Measurements from ENCODE around the gene FBP2.
"Not testable (repeated sequence)": the region's sequence is repeated elsewhere in the genome, so short reads cannot be mapped to it uniquely, and the experiment has no call there.

DNA sequence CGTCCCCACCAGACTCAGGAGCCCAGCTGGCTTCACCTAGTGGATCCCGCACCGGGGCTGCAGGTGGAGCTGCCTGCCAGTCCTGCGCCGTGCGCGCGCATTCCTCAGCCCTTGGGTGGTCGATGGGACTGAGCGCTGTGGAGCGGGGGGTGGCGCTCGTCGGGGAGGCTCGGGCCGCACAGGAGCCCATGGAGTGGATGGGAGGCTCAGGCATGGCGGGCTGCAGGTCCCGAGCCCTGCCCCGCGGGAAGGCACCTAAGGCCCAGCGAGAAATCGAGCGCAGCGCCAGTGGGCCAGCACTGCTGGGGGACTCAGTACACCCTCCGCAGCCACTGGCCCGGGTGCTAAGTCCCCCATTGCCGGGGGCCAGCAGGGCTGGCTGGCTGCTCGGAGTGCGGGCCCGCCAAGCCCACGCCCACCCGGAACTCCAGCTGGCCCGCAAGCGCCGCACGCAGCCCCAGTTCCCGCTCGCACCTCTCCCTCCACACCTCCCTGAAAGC lies 2.5 kb downstream of the FBP2 start:
- TF ChIP-seq, protein P1, sequence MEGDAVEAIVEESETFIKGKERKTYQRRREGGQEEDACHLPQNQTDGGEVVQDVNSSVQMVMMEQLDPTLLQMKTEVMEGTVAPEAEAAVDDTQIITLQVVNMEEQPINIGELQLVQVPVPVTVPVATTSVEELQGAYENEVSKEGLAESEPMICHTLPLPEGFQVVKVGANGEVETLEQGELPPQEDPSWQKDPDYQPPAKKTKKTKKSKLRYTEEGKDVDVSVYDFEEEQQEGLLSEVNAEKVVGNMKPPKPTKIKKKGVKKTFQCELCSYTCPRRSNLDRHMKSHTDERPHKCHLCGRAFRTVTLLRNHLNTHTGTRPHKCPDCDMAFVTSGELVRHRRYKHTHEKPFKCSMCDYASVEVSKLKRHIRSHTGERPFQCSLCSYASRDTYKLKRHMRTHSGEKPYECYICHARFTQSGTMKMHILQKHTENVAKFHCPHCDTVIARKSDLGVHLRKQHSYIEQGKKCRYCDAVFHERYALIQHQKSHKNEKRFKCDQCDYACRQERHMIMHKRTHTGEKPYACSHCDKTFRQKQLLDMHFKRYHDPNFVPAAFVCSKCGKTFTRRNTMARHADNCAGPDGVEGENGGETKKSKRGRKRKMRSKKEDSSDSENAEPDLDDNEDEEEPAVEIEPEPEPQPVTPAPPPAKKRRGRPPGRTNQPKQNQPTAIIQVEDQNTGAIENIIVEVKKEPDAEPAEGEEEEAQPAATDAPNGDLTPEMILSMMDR (conservative IDR thresholded peaks at IDR 0.05): not testable (repeated sequence)
- not testable (repeated sequence) for TF ChIP-seq ZFX (IDR thresholded peaks at IDR 0.05)

Data from C4-2B (cell line).